ENCODE results near the gene MIEN1.

Gene MIEN1, protein sequence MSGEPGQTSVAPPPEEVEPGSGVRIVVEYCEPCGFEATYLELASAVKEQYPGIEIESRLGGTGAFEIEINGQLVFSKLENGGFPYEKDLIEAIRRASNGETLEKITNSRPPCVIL

DNA sequence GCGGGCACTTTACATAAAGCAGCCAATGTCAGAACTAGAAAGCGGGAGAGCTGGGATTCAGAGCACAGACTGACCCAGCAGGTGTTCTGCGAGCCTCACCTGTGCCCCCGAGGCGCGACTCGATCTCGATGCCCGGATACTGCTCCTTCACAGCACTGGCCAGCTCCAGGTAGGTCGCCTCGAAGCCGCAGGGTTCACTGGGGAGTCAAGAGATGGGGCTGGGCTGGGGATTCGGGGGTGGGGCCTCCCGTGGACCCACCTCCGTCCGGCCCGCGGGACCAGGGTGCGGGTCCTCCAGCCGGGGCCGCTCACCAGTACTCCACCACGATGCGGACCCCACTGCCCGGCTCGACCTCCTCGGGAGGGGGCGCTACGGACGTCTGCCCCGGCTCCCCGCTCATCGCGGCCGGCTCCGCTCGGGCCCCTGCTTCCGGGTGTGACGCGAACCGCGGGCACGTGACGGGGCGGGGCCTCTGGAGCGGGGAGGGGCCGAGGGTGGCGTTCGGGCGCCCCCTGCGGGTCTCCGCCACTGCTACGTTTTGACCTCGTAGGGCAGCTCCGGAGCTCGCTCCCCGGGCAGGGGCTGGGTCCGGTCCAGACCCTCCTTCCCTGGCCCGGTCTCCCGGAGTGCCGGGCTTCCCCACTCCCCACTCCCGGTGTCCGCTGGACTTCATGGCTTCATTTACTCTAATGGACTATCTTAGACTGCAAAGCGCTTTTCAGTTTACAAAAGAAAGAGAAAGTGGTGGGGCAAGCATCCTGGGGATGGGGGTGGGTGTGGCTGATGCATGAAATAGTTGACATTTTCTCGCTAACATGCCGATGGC lies at the start of gene MIEN1:
MIEN1 (minus strand) TSS at position 438 of the 827 bp plus-strand sequence; CDS start at position 401, 37 bp downstream.
- peak within 1 kb of the TSS; percentile 90 for H3K4me3 ChIP-seq (ENCODE audit: low read length)
- DNase-seq (ENCODE audit: low read depth): peak; percentile 75
- TF ChIP-seq CTCF (conservative IDR thresholded peaks at IDR 0.05; ENCODE audit: low read length): peak; percentile 62

- DNase-seq (ENCODE audit: low read depth): no peak
- H3K4me3 ChIP-seq (ENCODE audit: low read length): no peak overlapping the region
- TF ChIP-seq CTCF (conservative IDR thresholded peaks at IDR 0.05; ENCODE audit: low read length): no peak
These were observed 47.4 kb upstream of the MIEN1 start for GRCh38 chr17:39777534-39778365.

- no peak for DNase-seq (ENCODE audit: low read depth)
- H3K4me3 ChIP-seq (ENCODE audit: low read length): no peak overlapping the region
- no peak for TF ChIP-seq CTCF (conservative IDR thresholded peaks at IDR 0.05; ENCODE audit: low read length)
These were observed 45.9 kb upstream of the MIEN1 start for GRCh38 chr17:39776252-39776651.

DNA sequence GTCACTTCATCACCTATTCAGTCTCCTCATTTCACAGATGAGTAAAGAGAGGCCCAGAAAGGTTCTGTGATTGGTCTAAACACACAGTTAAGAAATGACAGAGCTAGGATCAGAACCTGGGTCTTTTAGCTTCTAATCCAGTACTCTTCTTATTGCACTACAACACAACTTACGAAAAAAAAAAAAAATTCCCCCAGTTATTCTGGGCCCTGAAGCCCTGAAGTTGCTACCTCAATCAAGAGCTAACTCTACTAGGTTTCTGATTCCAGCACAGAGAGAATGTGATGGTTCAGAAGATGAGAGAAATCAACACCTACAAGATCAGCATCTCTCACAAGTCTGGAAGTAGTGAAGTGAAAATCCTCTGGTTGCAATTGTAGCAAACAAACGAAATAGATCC lies 44.7 kb upstream of the MIEN1 start:
- no peak for DNase-seq (ENCODE audit: low read depth)
- TF ChIP-seq CTCF (conservative IDR thresholded peaks at IDR 0.05; ENCODE audit: low read length): no peak
- H3K4me3 ChIP-seq (ENCODE audit: low read length): no peak overlapping the region

DNA sequence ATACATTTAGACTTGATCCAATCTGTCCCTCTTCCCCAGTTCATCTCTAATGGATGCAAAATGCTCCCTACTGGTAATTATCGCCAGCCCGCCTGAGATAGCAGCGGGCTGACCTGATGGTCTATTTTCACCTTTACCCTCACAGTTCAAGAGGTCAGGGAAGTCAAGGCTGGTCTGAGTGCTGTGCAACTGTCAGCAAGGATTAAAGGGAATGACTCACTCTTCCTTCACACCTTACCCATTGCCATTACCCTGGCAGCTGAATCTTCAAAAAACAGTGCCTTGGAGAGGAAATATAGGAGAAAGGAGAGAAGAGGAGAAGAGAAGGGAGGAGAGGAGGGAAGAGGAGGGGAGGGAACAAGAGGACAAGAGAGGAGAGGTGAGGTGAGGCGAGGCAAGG lies 43.7 kb upstream of the MIEN1 start:
- DNase-seq (ENCODE audit: low read depth): no peak
- H3K4me3 ChIP-seq (ENCODE audit: low read length): no peak overlapping the region
- no peak for TF ChIP-seq CTCF (conservative IDR thresholded peaks at IDR 0.05; ENCODE audit: low read length)

- no peak for TF ChIP-seq CTCF (conservative IDR thresholded peaks at IDR 0.05; ENCODE audit: low read length)
- no peak for DNase-seq (ENCODE audit: low read depth)
- H3K4me3 ChIP-seq (ENCODE audit: low read length): no peak overlapping the region
These were observed 42.9 kb upstream of the MIEN1 start for GRCh38 chr17:39772987-39773934.

Measured in AG10803 (cell line).